GM18526 (cell line): ENCODE results near the gene TPBGL.

Experiments used
- POLR2A ChIP-seq: IDR thresholded peaks from 3 replicates; pipeline ENCODE4 v1.6.1; 2011; ENCODE audit not compliant: insufficient read length; ENCODE audit errors: extremely low read depth

Gene TPBGL

GRCh38 chr11:75240311-75241035 lies at the start of gene TPBGL:
Gene TPBGL, plus strand, starts transcription at chr11:75240774. Its CDS starts 276 bp downstream, at chr11:75241050.
- TF ChIP-seq POLR2A: no peak

GRCh38 chr11:75191330-75191717 lies 49.2 kb upstream of the TPBGL start:
- TF ChIP-seq POLR2A: no peak

- TF ChIP-seq POLR2A: no peak
These were observed 47.3 kb upstream of the TPBGL start for GRCh38 chr11:75193271-75193670.

GRCh38 chr11:75193711-75194110 lies 46.9 kb upstream of the TPBGL start:
- TF ChIP-seq POLR2A: no peak

GRCh38 chr11:75194147-75194546 lies 46.4 kb upstream of the TPBGL start:
- no peak for TF ChIP-seq POLR2A

GRCh38 chr11:75195167-75195962 lies 45.2 kb upstream of the TPBGL start:
- TF ChIP-seq POLR2A: no peak

GRCh38 chr11:75196426-75196825 lies 44.1 kb upstream of the TPBGL start:
- TF ChIP-seq POLR2A: no peak

- TF ChIP-seq POLR2A: no peak
These were observed 42.9 kb upstream of the TPBGL start for GRCh38 chr11:75197512-75198277.

GRCh38 chr11:75198278-75198973 lies 42.1 kb upstream of the TPBGL start:
- no peak for TF ChIP-seq POLR2A

GRCh38 chr11:75199412-75199955 lies 41.1 kb upstream of the TPBGL start:
- TF ChIP-seq POLR2A: no peak

- TF ChIP-seq POLR2A: no peak
These were observed 40.5 kb upstream of the TPBGL start for GRCh38 chr11:75200051-75200450.

GRCh38 chr11:75200531-75200930 lies 40.0 kb upstream of the TPBGL start:
- no peak for TF ChIP-seq POLR2A

GRCh38 chr11:75201771-75202170 lies 38.8 kb upstream of the TPBGL start:
- TF ChIP-seq POLR2A: no peak

GRCh38 chr11:75202195-75202594 lies 38.4 kb upstream of the TPBGL start:
- no peak for TF ChIP-seq POLR2A

- TF ChIP-seq POLR2A: no peak
These were observed 37.4 kb upstream of the TPBGL start for GRCh38 chr11:75203138-75203537.
